ENCODE measurements around the gene SYNJ2.
A peak's percentile ranks its signal among the peaks of the same experiment; 100 is the strongest.

SYNJ2 gene

DNA sequence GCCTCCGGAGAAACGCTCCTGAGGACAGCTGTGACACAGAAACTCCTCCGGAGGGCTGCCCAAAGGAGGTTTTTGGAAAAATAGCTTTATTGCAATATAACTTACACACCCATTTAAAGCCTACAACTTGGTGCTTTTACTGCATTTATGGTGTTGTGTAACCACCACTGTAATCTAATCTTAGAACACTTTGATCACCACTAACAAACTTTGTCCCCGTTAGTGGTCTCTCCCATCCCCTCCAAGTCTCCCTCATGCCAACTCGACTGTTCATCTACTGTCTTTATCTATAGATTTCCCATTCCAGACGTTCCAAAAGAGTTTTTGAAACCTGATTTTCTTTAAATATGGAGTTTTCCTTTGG lies 62.8 kb downstream of the SYNJ2 start:
- DNase-seq = no peak

DNA sequence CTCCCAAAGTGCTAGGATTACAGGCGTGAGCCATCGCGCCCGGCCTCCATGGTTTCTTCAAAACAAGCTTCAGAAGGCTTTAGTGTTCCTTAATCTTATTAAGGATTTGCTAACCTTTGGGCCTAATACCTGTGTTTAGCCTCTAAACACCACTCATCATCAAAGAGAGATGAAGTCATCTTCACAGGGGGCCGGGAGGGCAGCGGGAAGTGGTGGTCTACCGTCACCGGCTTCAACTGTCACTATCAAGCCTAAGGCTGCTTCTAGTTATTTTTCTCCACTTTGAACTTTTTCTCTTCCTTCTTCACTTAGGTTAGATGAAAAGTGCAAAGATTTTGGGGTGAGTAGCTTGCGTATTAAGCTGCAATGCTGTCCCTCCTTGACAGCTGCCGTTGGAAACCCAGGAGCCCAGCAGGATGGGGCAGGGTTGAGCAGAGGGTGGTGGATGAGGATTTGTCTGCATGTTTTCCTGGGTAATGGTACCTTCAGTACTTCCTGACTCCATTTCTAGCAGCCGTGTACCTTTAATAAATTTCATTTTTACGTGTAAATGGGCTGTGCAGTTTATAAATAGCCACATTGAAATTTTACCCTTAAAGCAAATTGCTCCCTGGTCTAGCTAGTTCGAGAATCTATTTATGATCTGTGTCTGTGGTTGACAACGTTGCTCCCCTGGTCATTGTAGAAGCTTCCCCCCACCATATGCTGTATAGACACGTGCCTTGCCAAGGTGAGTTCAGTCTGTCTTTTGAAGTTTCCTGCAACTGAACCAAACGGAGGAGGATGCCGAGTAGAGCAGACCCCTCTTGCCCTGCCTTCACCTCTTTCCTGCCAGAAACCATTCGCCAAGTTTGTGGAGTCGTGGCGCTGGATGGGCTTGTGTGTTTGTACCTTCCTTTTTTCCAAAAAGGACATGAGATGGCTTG lies 64.8 kb downstream of the SYNJ2 start:
- no peak for DNase-seq

DNA sequence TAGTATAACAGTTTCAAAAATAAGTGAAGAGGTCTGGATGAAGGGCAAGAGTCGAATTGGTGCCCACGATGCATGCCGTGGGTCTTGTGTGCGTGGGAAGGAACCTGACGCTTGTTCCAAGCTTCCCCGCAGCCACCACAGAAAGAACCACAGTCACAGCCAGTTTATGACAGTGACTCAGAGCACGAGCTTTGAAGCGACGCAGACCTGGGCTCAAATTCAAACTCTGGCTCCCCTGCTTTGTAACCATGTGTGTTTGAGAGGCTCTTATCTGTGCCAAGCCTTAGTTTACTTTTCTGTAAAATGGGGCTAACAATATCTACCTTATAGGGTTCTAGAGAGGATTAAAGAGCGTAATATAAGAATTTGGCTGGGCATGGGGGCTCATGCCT lies 65.5 kb downstream of the SYNJ2 start:
- no peak for DNase-seq

DNA sequence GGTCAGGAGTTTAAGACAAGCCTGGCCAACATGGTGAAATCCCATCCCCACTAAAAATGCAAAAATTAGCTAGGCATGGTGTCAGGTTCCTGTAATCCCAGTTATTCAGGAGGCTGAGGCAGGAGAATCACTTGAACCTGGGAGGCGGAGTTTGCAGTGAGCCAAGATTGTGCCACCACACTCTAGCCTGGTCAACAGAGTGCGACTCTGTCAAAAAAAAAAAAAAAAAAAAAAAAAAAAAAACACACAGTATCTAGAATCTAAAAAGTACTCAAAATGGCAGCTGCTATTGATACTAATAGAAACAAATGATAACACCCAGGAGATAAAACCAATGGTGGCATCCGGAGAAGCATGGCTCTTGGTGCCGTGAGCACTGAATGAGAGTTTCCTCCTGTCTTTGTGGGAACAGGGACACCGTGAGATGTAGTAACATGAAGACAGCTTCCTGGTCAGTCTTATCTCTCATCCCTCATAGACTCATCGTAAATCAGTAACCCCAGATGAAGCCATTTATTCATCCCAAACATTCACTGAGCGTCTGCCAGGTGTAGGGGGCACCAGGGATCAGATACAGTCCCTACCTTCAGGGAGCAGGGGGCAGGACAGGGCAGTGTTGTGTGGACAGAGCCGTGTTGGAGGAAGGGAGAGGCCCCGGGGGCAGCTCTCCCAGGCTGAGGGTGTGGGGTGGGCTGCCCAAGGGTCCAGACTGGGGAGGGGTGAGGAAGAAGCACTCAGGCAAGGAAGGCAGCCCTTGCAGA lies 66.1 kb downstream of the SYNJ2 start:
- DNase-seq = no peak

DNA sequence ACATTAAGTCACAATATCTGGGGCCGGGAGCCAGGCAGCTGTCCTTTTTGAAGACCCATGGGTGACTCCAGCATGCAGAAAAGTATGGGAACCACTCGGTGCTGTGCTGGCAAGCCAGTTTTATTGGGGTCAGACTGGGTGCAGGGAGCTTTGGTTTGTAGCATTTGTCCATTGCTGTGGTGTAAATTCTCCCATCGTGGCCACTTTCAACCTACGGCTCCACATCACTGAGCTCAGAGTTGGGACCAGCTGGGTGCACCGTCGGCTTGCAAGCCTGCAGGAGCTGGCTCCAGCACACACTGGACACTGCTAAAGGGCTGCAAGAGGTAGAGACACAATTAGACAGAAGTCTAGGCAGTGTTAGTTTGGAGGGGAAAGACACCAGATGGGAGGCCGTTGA lies 66.9 kb downstream of the SYNJ2 start:
- no peak for DNase-seq

DNA sequence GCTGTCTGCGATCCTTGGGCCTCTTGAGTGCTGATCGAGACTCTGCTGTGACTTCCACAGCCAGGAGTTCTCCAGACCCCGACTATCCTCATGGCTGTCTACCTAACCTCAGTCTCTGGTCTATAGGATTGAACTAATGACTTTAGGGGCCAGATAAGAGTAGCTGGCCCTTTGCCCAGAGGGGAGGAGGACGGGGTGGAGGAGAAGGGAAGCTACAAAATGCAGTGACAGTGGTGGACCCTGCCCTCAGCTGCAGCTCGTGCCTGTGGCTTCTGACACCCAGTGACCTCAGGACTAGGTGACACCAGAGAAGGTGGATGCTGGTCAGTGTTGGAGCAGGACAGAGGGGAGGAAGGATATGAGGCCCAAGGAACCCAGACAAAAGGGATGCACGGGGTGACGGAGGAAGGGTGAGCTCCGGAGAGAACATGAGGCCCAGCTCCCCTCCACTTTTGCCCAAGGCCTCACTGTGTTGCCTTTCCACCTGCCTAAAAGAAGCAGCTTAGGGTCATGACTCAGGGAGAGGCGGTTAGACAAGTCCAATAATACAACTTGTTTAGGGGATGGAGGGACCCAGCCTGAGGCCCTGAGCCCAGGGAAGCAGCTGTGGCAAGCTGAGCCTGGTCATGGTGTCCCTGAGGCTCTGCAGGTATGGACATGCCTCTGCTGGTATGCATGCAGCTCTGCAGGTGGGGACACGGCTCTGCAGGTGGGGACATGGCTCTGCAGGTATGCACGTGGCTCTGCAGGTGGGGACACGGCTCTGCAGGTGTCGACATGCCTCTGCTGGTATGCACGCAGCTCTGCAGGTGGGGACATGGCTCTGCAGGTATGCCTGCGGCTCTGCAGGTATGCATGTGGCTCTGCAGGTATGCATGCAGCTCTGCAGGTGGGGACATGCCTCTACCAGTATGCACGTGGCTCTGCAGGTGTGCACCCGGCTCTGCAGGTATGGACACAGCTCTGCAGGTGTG lies 67.7 kb downstream of the SYNJ2 start:
- DNase-seq = no peak

DNA sequence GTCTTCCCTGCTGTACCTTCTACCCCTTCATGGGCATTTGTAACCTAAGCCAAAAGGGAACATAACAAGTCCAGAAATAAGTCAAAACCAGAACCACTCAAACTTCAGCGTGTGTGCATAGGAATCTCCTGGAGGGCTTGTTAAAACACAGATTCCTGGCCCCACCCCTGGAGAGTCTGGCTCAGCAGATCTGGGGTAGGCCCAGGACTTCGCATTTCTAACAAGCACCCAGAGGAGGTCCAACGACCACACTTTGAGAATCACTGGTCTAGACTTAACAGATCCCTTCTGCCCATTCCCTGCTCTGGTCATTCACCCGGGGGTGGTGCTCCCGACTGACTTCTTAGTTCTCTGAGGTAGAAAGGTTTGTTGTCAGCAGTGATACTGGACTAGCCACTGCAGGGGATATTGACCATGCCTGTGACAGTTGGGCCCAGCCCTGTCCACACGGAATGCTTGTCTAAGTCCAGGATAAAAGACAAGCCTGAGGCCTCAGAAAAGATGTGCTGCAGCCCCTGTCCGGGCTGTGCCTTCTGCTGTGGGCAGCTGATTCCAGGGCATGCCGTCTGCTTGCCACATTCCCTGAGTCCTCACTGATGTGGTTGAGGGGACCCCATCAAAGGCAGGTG lies 68.6 kb downstream of the SYNJ2 start:
- DNase-seq = no peak

DNA sequence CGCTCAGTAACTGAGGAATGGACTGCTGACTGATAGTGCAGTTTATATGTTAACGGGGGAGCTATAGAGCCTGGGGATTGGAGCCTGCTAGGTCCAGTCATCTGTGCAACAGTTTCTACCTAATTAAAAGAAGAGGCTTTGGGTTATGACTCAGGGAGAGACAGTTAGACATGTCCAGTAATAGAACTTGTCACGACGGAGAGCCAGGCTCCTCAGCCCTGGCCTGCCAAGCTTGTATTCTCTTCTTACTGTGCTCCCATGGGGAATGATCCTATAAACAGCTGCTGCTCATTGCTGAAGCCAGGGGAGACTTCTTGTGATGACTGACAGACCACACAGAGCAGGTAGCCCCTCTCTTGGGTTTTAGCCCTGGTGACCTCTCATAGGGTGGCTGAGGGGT lies 69.3 kb downstream of the SYNJ2 start:
- DNase-seq = no peak

DNA sequence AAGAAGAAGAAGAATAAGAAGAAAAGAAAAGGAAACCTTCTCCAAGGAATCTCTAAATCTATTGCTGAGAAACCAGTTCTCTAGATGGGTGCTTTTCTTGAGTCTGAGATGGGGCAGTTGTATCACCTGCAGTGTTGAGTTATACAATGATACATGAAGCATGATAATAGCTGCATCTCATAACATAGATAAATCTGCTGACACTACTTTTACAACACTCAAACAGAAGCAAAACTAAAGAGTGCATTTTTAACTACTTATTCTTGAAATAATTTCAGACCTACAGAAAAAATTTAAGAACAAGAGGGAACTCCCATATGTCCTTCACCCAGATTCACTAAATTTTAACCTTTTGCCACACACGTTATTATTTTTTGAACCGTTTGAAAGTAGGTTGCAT lies 70.3 kb downstream of the SYNJ2 start:
- DNase-seq = no peak

DNA sequence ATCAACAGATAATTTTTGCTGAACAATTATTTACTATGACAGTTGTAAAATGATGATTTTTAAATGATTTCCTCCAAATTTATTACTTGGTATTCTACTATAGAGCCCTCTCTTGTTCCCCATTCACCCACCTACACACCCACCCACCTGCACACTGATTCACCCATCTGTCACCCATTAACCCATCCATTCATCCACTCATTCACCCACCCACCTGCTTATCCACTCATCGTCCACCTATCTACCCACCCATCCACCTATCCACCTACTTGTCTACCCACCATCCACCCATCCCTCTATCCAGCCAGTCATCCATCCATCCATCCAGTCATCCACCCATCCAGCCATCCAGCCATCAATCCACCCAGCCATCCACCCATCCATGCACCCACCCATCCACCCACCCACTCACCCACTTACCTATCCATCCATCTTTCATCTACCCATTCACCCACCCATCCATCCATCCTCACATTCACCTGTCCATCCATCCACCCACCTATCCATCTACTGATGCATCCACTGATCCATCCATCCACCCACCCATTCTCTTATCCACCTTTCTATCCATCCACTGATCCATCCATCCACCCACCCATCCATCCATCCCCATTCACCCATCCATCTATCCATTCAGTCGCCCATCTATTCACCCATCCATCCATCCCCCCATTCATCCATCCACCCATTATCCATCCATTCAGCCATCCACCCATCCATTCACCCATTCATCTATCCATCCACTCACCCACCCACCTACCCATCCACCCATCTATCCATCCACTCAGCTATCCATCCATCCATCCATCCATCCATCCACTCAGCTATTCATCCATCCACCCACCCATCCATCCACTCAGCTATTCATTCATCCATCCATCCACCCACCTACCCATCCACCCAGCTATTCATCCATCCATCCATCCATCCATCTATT lies 72.0 kb downstream of the SYNJ2 start:
- no peak for DNase-seq

DNA sequence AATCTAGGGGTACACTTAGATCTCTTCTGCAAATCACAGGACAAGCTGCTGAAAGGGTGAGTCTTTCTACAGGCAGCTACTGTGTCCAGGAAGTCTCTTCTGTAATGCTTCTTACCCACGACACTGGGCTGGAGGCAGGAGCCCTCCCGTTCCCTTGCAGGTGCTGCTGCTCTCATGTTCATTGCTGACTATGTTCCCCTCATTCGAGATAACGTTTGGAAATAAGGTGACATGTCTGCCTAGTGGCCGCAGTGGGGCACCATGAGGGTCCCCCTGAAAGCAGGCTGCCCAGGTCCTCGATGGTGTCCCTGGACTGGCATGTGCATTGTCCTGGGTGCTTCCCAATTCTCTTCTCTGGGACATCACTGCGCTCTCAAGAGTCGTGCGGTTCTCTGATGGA lies 74.7 kb downstream of the SYNJ2 start:
- DNase-seq = no peak

DNA sequence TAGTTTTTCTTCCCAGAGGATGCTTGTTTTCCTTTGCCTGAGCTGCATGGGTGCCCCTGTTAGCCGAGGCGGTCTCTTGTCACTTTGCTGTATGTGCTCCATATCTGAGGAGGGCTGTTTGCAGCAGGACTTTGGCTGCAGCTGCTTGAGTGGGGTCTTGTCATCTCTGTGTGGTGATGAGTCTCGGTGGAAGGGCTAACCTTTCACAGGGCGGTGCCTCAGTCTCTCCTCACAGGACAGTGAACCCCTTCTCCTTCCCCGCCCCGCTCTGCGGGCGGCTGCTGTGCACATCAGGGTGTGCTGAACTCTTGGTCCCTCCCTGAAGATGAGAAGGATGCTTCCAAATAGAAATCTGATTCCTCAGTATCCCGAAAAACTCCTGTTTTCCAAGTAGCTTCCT lies 75.1 kb downstream of the SYNJ2 start:
- DNase-seq = no peak

DNA sequence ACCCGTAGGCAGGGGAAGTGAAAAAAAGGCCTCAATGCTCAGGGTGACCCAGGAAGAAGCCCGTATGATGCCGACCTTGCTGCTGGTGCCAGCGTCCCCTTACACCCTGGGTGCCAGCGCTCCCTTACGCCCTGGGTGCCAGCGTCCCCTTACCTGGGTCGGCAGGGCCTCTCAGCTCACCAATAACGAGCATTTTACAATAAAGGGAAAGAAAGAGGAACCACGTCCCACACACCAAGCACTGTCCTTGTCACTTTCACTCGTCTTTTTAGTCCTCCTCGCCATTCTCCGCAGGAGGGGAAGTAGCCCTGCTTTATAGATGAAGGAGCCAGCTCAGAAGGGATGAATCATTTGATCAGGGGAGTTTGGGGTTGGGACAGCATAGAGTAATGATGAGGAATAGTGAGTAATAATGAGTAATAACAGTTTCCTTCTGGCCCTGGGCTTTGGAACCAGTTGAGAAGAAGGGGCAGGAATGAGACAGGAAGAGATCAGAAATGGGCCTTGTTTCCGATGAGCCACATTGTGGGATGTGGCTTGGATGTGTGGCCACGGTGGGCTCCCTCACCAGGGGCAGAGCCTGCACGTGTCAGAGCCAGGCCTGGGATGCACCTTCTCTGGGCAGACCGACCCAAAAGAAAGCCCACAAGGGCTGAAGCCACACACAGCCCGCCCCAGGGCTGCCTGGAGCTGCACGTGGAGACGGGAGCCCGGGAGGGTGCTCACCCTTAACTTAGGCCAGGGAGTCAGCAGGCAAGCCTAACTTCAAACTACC lies 75.7 kb downstream of the SYNJ2 start:
- DNase-seq = no peak

DNA sequence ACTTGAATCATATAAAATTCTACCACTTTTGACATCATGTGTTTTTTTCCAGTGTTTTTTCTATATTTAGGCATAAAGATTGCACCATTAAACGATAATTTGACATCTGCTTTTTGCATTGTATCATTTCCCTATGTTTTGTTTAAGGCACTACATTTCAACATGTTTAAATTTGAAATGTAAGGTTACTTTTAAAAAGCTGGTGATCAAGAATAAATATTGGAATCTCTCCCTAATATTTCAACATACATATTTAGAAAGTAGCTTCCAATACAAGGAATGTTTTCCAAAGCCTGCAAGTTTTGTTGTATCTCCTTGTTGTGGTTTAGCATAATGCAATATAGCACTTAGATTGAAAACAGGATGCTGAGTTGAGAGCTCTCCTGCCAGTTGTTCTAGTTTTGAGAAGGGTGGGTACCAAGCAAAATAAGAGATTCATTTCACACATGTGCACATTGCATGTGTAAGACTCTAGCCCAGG lies 76.5 kb downstream of the SYNJ2 start:
- no peak for DNase-seq

DNA sequence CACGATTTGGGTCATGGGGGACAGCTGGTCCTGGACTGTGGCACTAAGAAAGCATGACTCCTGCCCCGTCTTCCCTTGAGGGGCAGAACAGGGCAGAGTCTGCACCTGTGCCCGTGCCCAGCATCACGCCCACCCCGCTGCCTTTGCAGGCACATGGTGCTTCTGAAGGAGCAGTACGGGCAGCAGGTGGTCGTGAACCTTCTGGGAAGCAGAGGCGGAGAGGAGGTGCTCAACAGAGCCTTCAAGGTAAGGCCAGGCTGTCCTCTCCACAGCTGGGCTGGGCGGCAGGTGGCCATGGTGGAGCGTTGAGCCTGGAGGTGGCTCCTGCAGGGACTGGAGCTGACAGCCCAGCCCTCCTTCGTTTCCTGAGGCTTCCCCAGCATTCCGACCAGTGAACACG lies 77.4 kb downstream of the SYNJ2 start:
- no peak for DNase-seq

DNA sequence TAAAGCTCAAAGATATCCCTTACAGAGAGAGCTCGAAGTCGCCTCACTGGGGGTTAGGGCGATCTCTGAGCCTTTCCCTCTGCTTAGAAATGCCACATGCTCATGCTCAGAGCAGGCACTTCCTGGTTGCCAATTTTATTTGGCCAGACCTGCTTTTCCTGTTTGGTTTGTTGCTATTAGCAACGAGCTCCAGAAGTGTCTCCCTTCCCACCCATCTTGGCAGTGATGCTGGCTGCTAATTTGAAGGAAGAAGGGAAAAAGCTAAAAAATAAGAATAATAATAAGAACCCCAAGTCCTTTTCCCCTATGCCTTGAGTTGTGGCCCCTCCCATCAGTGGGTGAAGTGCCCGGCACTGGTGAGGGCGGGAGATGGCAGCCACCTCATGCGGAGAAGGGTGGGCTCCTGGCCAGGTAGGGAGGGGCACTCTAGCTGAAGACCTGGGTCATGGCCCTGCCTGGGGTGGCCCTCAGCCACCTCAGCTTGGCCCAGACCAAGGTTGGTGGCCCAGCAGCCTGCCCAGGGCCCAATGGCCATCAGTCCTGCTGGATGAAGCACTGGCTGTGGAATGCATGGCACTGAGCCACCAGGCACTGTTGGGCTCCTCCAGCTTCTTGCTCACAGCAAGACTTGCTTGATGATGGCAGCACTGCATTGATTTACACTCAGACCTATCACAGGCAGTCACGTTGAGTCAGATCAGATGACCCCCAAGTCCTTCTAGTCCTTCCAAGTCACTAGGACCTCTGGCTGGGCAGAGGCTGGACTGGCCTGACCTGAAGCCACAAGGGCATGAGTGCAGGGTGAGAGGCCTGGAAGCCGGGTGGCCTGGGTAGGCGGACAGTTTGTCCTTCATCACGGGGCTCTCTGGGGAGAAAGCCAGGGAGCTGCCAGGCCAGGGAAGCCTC lies 79.0 kb downstream of the SYNJ2 start:
- DNase-seq = peak; percentile 89

DNA sequence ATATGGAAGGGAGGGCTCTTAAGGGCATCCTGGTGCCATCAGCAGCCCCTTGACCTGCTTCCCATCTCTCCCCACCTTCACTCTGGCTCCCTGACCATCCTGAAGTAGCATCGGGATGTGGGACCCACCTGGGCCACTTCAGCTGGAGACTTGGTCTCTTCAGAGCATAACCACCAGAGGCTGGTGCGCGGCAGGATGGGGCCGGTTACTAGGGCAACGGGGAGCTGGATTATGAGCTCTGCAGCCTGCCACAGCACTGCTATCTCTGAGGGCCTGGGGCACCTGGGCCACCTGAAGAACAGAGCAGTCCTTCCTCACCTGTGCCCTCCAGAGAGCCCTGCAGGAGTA lies 79.7 kb downstream of the SYNJ2 start:
- no peak for DNase-seq

DNA sequence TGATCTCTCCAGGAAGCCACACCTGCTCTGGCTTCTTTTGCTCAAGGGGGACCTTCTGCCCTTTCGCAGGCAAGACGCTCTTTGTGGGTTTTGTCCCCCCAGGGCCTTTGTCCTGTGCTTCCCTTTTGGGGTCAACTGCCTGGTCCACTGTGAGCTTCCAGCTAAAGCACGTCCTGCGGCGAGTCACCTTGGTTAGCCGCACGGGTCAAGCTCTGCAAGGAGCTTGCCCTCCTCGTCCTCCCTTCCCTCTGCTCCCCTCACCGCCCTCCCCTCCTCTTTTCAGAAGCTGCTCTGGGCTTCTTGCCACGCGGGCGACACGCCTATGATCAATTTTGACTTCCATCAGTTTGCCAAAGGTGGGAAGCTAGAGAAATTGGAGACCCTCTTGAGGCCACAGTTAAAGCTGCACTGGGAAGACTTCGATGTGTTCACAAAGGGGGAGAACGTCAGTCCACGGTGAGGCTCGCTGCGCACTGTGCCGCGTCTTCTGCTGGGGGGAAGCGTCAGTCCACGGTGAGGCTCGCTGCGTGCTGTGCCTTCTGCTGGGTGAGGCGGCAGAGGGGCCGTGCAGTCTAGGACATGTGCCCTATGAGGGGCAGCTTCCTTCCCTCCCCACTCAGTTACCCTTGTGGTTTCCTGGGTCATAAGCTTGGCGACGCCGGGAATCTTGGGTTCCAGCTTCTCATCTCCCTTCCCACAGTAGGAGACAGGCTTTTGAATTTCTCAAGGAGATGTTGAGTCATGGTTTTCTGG lies 80.2 kb downstream of the SYNJ2 start:
- peak; percentile 48 for DNase-seq

DNA sequence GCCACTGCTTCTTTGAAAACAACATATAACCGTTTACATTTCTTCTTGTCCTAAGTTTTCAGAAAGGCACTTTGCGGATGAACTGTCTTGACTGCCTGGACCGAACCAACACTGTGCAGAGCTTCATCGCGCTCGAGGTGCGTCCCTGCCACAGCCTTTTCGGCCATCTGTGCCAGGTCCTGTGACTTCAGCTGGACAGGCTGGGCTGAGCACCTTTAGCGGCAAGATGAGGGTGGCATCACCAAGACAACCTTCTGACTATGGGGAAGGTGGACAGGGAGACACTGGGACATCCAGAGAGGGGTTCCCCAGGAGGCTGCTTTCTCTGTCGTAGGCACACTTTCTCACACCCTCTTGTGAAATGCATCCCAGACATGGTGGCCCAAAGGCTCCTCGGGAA lies 82.1 kb downstream of the SYNJ2 start:
- DNase-seq = no peak
